Measurements from ENCODE around the gene LASP1. TPM values are rescaled to one million over a fixed set of nuclear protein-coding genes. Genes with fewer than 3 reads are reported as not detected.

Gene LASP1
- total and polyA plus RNA-seq, 2 experiments from 2014 or later: 48.7 to 173 TPM

DNA sequence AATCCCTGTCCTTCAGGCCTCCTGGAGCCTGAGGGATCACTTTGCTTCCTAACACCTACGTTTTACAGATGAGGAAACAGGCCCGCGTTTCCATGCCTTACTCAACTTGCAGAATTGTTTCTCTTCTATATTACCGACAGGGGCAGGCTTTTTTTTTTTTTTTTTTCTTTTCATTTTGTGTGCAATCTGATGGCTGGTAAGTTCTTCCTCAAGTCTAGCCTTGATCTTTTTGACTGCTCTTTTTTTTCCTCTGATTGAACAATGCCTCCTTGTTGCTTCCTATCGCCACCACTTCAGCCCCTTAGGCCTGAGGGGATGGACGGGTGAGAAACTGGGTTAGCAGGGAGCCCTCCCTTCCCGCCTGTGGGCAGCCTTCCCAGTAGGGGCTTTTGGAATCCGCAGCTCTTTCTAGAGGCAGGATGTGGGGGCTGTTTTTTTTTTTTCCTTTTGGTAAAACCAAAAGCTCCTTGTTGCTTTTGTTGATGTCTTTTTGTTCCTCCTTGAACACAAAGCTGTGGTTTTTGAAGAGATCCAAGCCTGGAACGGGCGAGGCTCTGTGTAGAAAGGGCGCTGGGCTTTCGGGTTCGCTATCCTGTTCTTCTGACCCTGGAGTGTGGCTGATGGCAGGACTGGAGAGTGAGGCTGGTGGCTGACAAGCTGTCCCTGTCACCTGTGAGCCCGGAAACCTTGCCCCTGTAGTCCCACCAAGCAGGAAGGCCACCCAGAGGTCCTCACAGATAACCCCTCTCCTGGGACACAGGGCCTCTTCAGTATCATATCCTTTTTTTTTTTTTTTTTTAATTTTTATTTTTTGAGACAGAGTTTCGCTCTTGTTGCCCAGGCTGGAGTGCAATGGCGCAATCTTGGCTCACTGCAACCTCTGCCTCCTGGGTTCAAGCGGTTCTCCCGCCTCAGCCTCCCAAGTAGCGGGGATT, 14.0 kb downstream of the LASP1 start:
- peak overlapping the region; percentile 31; the same call in 1 of the 3 replicates for H3K4me3 Mint-ChIP-seq
- peaks cover 75% of the 10 kb centered on the region for H3K4me1 ChIP-seq (ENCODE audit: insufficient read depth)
- peak overlapping the region; percentile 83 for H3K27ac ChIP-seq (ENCODE audit: low read depth)

More for the DNA sequence above, 14.0 kb downstream of the LASP1 start:
- H3K36me3 ChIP-seq (ENCODE audit: insufficient read depth): peaks cover 4% of the 10 kb centered on the region; the same call in 1 of the 2 replicates
- H3F3A ChIP-seq (replicated peaks; ENCODE audit: low read depth): 0 out of 2 replicates have a peak, but pooled peaks cover 3% of the 10 kb centered on the region
- H2AFZ ChIP-seq: no peak overlapping the region
- Mint-ChIP-seq H3K27me3 (ENCODE audit: insufficient read depth, low read depth, poor library complexity) (peaks cover 25% of the 10 kb centered on the region), H3K9me3 (no peaks in the 10 kb centered on the region), H3K27ac (peak overlapping the region; percentile 80), H3K36me3 (ENCODE audit: low read depth) (peaks cover 37% of the 10 kb centered on the region), H3K4me1 (peaks cover 72% of the 10 kb centered on the region)
- ATAC-seq (peak; percentile 34), DNase-seq (ENCODE audit: low spot score) (peak; percentile 60)
- H3K4me2 ChIP-seq: peak overlapping the region; percentile 68
- no peaks in the 10 kb centered on the region for H3K27me3 ChIP-seq (ENCODE audit: insufficient read depth)
- H3K4me3 ChIP-seq: no peak overlapping the region
- peaks cover 86% of the 10 kb centered on the region for H3K79me2 ChIP-seq (replicated peaks; ENCODE audit: insufficient read depth)
- H4K20me1 ChIP-seq (replicated peaks; ENCODE audit: insufficient read depth): peaks cover 14% of the 10 kb centered on the region; the same call in 1 of the 2 replicates
- TF ChIP-seq EZH2phosphoT487 (IDR thresholded peaks at IDR 0.05; ENCODE audit: unreplicated experiment) (no peak), ZNF114 (CRISPR knock-in tag; IDR thresholded peaks at IDR 0.05) (no peak), CREB1 (CRISPR knock-in tag; IDR thresholded peaks at IDR 0.05; ENCODE audit: low read depth) (no peak), EZH2 (IDR thresholded peaks at IDR 0.05; ENCODE audit: low read depth, unreplicated experiment) (no peak), ZNF331 (CRISPR knock-in tag; IDR thresholded peaks at IDR 0.05; ENCODE audit: low read depth) (no peak), NANOG (IDR thresholded peaks at IDR 0.05; ENCODE audit: borderline replicate concordance) (no peak), POLR2AphosphoS5 (IDR thresholded peaks at IDR 0.05; ENCODE audit: low read depth) (no peak)
- TF ChIP-seq, protein P1, sequence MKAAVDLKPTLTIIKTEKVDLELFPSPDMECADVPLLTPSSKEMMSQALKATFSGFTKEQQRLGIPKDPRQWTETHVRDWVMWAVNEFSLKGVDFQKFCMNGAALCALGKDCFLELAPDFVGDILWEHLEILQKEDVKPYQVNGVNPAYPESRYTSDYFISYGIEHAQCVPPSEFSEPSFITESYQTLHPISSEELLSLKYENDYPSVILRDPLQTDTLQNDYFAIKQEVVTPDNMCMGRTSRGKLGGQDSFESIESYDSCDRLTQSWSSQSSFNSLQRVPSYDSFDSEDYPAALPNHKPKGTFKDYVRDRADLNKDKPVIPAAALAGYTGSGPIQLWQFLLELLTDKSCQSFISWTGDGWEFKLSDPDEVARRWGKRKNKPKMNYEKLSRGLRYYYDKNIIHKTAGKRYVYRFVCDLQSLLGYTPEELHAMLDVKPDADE (IDR thresholded peaks at IDR 0.05): no peak
- TF ChIP-seq, protein P2, sequence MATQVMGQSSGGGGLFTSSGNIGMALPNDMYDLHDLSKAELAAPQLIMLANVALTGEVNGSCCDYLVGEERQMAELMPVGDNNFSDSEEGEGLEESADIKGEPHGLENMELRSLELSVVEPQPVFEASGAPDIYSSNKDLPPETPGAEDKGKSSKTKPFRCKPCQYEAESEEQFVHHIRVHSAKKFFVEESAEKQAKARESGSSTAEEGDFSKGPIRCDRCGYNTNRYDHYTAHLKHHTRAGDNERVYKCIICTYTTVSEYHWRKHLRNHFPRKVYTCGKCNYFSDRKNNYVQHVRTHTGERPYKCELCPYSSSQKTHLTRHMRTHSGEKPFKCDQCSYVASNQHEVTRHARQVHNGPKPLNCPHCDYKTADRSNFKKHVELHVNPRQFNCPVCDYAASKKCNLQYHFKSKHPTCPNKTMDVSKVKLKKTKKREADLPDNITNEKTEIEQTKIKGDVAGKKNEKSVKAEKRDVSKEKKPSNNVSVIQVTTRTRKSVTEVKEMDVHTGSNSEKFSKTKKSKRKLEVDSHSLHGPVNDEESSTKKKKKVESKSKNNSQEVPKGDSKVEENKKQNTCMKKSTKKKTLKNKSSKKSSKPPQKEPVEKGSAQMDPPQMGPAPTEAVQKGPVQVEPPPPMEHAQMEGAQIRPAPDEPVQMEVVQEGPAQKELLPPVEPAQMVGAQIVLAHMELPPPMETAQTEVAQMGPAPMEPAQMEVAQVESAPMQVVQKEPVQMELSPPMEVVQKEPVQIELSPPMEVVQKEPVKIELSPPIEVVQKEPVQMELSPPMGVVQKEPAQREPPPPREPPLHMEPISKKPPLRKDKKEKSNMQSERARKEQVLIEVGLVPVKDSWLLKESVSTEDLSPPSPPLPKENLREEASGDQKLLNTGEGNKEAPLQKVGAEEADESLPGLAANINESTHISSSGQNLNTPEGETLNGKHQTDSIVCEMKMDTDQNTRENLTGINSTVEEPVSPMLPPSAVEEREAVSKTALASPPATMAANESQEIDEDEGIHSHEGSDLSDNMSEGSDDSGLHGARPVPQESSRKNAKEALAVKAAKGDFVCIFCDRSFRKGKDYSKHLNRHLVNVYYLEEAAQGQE (IDR thresholded peaks at IDR 0.05; ENCODE audit: unreplicated experiment): no peak
- TF ChIP-seq, protein P3, sequence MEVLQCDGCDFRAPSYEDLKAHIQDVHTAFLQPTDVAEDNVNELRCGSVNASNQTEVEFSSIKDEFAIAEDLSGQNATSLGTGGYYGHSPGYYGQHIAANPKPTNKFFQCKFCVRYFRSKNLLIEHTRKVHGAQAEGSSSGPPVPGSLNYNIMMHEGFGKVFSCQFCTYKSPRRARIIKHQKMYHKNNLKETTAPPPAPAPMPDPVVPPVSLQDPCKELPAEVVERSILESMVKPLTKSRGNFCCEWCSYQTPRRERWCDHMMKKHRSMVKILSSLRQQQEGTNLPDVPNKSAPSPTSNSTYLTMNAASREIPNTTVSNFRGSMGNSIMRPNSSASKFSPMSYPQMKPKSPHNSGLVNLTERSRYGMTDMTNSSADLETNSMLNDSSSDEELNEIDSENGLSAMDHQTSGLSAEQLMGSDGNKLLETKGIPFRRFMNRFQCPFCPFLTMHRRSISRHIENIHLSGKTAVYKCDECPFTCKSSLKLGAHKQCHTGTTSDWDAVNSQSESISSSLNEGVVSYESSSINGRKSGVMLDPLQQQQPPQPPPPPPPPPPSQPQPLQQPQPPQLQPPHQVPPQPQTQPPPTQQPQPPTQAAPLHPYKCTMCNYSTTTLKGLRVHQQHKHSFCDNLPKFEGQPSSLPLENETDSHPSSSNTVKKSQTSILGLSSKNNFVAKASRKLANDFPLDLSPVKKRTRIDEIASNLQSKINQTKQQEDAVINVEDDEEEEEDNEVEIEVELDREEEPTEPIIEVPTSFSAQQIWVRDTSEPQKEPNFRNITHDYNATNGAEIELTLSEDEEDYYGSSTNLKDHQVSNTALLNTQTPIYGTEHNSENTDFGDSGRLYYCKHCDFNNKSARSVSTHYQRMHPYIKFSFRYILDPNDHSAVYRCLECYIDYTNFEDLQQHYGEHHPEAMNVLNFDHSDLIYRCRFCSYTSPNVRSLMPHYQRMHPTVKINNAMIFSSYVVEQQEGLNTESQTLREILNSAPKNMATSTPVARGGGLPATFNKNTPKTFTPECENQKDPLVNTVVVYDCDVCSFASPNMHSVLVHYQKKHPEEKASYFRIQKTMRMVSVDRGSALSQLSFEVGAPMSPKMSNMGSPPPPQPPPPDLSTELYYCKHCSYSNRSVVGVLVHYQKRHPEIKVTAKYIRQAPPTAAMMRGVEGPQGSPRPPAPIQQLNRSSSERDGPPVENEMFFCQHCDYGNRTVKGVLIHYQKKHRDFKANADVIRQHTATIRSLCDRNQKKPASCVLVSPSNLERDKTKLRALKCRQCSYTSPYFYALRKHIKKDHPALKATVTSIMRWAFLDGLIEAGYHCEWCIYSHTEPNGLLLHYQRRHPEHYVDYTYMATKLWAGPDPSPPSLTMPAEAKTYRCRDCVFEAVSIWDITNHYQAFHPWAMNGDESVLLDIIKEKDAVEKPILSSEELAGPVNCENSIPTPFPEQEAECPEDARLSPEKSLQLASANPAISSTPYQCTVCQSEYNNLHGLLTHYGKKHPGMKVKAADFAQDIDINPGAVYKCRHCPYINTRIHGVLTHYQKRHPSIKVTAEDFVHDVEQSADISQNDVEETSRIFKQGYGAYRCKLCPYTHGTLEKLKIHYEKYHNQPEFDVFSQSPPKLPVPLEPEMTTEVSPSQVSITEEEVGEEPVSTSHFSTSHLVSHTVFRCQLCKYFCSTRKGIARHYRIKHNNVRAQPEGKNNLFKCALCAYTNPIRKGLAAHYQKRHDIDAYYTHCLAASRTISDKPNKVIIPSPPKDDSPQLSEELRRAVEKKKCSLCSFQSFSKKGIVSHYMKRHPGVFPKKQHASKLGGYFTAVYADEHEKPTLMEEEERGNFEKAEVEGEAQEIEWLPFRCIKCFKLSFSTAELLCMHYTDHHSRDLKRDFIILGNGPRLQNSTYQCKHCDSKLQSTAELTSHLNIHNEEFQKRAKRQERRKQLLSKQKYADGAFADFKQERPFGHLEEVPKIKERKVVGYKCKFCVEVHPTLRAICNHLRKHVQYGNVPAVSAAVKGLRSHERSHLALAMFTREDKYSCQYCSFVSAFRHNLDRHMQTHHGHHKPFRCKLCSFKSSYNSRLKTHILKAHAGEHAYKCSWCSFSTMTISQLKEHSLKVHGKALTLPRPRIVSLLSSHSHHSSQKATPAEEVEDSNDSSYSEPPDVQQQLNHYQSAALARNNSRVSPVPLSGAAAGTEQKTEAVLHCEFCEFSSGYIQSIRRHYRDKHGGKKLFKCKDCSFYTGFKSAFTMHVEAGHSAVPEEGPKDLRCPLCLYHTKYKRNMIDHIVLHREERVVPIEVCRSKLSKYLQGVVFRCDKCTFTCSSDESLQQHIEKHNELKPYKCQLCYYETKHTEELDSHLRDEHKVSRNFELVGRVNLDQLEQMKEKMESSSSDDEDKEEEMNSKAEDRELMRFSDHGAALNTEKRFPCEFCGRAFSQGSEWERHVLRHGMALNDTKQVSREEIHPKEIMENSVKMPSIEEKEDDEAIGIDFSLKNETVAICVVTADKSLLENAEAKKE (CRISPR knock-in tag; IDR thresholded peaks at IDR 0.05): no peak
- TF ChIP-seq, protein P4, sequence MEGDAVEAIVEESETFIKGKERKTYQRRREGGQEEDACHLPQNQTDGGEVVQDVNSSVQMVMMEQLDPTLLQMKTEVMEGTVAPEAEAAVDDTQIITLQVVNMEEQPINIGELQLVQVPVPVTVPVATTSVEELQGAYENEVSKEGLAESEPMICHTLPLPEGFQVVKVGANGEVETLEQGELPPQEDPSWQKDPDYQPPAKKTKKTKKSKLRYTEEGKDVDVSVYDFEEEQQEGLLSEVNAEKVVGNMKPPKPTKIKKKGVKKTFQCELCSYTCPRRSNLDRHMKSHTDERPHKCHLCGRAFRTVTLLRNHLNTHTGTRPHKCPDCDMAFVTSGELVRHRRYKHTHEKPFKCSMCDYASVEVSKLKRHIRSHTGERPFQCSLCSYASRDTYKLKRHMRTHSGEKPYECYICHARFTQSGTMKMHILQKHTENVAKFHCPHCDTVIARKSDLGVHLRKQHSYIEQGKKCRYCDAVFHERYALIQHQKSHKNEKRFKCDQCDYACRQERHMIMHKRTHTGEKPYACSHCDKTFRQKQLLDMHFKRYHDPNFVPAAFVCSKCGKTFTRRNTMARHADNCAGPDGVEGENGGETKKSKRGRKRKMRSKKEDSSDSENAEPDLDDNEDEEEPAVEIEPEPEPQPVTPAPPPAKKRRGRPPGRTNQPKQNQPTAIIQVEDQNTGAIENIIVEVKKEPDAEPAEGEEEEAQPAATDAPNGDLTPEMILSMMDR (conservative IDR thresholded peaks at IDR 0.05; ENCODE audit: low read depth in 2 of 2): no peak; a peak in 1 of 4 replicates
- H3K9me2 ChIP-seq (ENCODE audit: insufficient read depth): no peaks in the 10 kb centered on the region

Measured in GM23338 (cell line).